ENCODE data around the gene PTGER3.

DNA sequence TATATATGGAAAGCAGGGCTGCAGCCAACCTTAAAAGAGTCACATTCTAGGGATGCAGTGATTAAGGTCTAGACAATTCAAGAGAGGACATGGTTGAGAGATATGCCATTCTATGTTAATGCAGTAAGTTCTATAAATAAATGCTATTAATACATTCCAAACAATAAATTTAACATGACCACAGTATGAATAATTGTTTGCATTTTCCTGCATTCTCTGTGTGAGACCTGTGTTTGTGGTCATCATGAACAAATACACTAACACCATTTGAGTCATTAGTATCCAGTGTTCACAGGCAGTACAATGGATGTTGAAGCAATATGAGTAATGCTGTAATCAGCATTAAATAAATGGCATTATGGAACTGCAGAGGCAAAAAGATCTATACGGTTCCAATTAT is 38.7 kb upstream of the PTGER3 start:
- TF ChIP-seq RCOR1 (IDR thresholded peaks at IDR 0.05; ENCODE audit: insufficient replicate concordance, low read length) (no peak), MAZ (IDR thresholded peaks at IDR 0.05; ENCODE audit: borderline replicate concordance, low read depth, low read length) (no peak), POLR2A (IDR thresholded peaks at IDR 0.05; ENCODE audit: low read depth, low read length) (no peak), CEBPB (IDR thresholded peaks at IDR 0.05; ENCODE audit: low read depth, low read length) (peak; percentile 66; the same call in 1 of the 2 replicates), CHD1 (IDR thresholded peaks at IDR 0.05; ENCODE audit: low read depth, low read length) (no peak), RFX5 (IDR thresholded peaks at IDR 0.05; ENCODE audit: low read depth, low read length) (peak; percentile 83), FOS (IDR thresholded peaks at IDR 0.05; ENCODE audit: low read depth, low read length) (peak; percentile 3; the same call in 1 of the 2 replicates), MXI1 (IDR thresholded peaks at IDR 0.05; ENCODE audit: borderline replicate concordance, low read depth, low read length) (no peak), SMC3 (IDR thresholded peaks at IDR 0.05; ENCODE audit: low read depth, low read length) (no peak), BHLHE40 (IDR thresholded peaks at IDR 0.05; ENCODE audit: low read depth, low read length) (peak; percentile 59; the same call in 1 of the 2 replicates), RAD21 (IDR thresholded peaks at IDR 0.05; ENCODE audit: low read length) (no peak)
- TF ChIP-seq, protein P1, sequence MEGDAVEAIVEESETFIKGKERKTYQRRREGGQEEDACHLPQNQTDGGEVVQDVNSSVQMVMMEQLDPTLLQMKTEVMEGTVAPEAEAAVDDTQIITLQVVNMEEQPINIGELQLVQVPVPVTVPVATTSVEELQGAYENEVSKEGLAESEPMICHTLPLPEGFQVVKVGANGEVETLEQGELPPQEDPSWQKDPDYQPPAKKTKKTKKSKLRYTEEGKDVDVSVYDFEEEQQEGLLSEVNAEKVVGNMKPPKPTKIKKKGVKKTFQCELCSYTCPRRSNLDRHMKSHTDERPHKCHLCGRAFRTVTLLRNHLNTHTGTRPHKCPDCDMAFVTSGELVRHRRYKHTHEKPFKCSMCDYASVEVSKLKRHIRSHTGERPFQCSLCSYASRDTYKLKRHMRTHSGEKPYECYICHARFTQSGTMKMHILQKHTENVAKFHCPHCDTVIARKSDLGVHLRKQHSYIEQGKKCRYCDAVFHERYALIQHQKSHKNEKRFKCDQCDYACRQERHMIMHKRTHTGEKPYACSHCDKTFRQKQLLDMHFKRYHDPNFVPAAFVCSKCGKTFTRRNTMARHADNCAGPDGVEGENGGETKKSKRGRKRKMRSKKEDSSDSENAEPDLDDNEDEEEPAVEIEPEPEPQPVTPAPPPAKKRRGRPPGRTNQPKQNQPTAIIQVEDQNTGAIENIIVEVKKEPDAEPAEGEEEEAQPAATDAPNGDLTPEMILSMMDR (conservative IDR thresholded peaks at IDR 0.05; ENCODE audit: low read depth, low read length): no peak
- TF ChIP-seq, protein P2, sequence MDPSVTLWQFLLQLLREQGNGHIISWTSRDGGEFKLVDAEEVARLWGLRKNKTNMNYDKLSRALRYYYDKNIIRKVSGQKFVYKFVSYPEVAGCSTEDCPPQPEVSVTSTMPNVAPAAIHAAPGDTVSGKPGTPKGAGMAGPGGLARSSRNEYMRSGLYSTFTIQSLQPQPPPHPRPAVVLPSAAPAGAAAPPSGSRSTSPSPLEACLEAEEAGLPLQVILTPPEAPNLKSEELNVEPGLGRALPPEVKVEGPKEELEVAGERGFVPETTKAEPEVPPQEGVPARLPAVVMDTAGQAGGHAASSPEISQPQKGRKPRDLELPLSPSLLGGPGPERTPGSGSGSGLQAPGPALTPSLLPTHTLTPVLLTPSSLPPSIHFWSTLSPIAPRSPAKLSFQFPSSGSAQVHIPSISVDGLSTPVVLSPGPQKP (IDR thresholded peaks at IDR 0.05; ENCODE audit: borderline replicate concordance, low read depth, low read length): no peak
- TF ChIP-seq, protein P3, sequence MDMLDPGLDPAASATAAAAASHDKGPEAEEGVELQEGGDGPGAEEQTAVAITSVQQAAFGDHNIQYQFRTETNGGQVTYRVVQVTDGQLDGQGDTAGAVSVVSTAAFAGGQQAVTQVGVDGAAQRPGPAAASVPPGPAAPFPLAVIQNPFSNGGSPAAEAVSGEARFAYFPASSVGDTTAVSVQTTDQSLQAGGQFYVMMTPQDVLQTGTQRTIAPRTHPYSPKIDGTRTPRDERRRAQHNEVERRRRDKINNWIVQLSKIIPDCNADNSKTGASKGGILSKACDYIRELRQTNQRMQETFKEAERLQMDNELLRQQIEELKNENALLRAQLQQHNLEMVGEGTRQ (IDR thresholded peaks at IDR 0.05; ENCODE audit: low read depth, low read length): no peak
